Activated CD4-positive, alpha-beta T cell treated with anti-CD3 and anti-CD28 coated beads, Interleukin-2, amount 50 U/mL, for 48 hours (primary cell): Measurements from ENCODE around the gene RPS15.
"Not testable (repeated sequence)": the region's sequence is repeated elsewhere in the genome, so short reads cannot be mapped to it uniquely, and the experiment has no call there.

Experiments used
- DNase-seq, 2 experiments: peaks; one replicate each; pipeline ENCODE4 v3.0.0-alpha.2; 2020

Gene RPS15

GRCh38 chr19:1471010-1471514 is 32.9 kb downstream of the RPS15 start:
- peak in 1 of 2 experiments; percentile 54 for DNase-seq

GRCh38 chr19:1471515-1472160 is 33.4 kb downstream of the RPS15 start:
- no peak for DNase-seq

DNA sequence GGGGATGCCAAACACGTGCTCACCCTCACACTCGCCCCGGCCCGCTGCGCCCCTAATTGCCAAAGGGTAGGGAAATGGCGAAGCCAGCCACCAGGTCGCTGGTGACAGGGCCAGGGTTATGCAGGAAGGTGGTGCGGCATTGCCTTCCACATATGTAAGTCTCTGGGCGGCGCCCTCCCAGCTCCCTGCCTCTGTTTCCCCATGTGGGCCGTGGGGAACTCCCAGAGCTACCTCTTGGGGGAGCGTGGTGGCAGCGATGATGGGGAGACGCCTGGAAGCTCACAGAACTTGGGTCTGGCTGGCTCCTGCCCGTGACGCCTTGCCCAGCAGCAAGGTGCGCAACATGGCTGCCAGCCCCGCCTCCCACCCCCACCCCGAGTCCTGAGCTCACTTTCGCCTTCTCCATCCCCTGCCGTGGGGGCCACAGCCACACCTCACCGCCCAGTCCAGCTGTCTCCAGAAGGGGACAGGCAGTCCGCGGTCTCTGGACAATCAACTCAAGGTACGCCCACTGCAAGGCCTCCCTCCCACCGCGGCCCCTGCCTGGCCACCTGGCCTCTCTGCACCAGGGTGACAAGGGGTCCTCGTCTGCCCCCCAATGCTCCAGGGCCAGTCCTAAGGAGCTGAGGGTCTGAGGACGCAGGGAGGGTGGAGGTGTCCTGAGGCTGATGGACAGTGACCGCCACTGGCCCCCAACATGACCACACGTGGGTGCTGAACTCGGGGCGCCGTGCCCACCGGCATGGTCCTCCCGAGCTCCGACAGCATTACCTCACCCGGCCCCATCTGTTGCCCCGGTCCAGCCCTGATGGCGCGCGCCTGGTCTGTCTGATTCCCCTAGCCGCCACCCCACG is 34.3 kb downstream of the RPS15 start:
- no peak for DNase-seq

DNA sequence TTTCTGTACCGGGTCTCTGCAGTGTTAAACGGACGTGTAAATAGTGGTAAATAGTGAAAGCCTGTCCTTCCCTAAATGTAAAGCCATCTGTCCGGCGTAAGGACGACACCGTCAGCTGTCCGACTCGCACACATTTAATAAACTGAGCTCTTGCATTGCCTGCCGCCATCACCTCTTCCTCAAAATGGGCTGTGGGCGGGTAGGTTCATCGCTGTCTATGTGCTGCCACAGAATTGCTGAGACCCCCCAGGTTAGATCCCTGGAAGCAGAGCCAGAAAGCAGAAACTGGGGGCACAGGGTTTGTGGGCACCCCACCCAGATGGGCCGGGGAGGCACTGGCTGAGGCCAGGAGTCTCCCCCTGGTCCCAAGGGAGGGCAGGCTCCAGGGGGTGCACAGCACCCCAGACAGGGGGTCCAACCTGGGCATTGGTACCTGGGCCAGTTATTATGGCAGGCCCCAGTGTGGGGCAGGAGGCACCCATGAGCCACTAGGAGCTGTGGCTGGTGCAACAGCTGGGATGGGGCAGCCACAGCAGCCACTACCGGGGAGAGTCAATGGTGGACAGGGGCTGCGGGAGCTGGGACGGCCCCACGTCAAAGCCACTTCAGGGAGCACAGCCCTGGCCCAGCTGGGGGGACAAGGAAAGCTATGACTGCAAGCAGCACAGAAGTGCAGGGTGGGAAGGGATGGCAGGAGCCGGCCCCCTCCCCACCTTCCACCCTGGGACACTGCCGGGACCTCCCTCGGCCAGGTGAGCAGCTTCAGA is 35.1 kb downstream of the RPS15 start:
- no peak for DNase-seq

GRCh38 chr19:1474011-1474764 is 36.0 kb downstream of the RPS15 start:
- no peak for DNase-seq

GRCh38 chr19:1474765-1475351 is 36.7 kb downstream of the RPS15 start:
- DNase-seq, result no peak

DNA sequence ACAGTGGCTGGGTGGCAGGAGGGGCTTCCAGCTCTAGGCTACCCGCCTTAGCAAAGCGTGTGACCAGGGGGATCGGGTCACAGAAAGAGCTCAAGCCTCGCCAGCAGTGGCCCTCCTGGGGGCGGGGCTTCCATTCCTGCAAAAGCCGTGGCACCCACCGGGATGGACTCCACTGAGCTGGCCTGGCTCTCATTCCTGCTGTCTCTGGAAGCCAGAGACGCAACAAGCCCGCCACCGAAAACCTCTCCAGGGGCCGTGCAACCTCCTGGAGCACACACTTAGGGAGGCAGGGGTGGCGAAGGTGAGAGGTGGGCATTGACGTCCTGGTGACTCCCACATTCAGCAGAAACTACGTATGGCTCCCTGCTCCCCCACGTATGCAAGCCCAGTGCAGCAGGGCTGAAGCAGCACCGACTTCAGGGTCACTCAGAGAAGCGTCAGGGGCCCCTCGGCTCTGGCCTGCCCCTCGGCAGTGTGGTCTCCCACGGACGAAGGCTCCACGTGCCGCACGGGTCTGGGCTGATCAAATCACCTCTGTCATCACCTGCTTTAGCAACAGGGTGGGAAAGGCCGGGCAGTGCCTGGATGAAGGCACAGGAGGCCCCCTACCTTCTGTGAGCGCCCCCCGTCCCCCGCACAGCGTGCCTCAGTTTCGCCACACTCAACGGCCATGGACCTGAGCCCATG is 37.7 kb downstream of the RPS15 start:
- DNase-seq, result no peak

GRCh38 chr19:1477056-1477455 is 38.9 kb downstream of the RPS15 start:
- not testable (repeated sequence) for DNase-seq

DNA sequence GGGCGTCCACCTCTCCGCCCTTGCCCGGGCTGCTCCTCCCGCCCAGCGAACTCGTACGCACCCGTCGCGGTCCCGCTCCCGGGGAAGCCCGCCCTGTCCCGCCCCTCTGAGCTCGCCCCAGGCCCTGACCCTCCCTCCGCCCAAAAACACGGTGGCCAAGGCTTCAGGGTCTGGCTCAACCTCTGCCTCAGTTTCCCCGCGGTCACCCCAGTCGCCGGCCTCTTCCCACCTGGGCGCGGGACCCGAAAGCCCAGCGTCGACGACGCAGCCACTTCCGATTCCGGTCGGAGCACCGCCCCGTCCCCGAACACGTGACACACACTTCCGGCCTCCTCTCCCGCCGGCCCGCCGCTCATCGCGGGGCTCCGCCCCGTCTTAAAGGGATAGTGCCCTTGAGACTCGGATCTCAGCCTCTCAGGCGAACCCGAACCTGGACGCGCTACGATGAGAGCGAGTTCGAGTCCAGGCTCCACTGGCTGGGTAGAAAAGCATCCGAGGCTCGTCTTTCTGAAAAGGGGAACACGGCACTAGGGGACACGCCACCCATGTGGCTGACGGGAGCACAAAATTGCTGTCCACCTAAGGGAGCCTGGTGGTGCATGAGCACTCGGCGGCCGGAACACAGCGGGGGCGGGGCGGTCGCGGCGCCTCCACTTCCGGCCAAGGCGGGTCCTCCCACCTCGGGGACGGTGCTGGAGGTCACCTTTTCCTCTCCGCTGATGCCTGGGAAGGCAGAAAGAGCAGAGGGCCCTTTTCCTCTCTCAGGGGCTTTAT is 40.9 kb downstream of the RPS15 start, which contains the start of gene C19orf25:
Gene C19orf25, minus strand, starts transcription at position 282 of the 774 bp plus-strand sequence. CDS start 312 bp downstream, outside the sequence.
- DNase-seq, result peak; percentile 94

GRCh38 chr19:1481224-1481892 is 43.2 kb downstream of the RPS15 start:
- no peak for DNase-seq

DNA sequence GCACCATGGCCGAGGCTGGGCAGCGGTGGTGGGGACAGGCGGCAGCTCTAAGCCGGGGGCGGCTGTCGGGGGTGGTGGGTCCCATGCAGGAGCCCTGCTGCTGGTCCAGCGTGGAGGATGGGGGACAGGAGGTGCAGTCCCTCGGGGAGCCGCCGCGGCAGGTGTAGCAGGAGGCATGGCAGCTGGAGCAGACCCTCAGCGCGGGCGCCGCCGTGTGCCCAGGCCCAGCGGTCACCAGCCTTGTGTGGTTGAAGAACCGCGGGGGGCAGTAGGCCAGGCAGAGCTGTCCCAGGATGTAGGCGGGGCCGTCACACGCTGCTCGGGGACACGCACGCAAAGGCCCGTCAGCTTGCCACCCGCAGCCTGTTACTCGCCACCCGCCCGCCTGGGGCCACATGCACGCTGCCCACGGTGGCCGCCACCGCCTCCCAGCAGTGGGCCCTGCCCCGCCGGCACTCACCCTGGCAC is 43.7 kb downstream of the RPS15 start:
- no peak for DNase-seq

DNA sequence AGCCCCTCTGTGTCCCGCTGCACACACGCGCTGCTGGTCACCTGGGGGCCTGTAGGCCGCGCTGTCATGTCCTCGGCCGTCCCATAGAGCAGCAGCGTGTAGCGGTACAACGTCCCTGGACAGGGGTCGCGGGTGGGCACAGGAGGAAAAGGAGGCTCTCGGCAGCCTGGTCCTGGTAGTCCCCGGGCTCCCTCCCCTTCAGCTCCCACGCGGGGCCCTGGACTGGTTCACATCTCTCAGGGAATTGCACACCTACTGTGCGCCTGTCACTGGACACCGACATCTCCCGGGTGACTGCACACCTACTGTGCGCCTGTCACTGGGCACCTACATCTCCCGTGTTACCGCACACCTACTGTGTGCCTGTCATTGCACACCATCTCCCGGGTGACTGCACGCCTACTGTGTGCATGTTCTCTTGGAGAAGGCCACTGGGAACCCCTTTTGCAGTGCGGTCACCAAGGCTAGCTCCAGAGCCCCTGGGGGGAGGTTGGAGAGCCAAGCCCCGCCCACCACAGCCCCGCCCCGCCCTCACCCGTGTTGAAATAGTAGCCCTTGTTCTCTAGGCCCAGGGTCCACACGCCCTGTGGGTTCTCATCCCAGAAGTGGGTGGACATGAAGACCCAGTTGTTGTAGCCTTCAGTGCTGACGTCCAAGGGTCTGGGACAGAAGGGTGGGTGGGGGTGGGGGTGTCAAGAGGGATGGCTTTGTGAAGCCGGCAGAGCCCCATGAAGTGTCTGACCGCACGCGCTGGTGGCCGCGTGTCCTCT is 44.4 kb downstream of the RPS15 start:
- DNase-seq, result no peak

DNA sequence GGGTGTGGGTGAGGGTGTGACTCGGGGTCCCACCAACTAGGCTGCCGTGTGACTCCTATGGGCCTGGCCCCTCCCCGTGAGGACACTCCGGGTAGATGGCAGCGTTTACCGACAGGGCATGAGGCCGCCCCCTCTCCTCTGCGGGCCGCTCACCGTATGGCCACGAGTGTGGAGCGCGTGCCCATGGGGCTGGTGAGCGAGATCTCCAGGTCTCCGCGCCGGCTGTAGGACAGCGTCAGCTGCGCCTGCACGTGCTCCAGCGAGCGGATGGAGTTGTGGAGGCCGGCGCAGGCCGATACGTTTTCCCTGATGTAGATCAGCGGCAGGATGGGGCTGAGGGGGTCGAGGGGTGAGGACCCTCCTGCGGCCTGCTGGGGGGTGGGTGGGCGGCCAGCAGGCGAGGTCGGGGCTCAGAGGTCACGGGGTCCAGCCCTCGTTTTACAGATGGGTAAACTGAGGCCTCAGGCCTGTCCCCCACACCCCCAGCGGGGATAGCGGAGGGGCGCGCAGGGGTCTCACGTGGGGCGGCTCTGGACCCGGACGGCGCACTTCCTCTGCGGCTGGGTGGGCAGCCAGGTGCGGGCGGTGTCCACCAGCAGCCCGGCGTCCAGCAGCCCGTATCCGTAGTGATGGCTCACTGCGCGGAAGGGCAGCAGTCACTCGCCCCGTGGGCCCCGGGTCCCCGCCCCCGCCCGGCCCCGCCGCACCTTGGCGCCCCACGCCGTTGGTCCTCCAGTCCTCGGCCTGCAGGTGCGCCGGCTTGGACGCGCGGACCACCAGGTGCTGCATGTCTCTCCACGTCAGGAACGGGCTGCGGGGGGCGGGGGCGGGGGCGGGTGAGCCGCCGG is 45.2 kb downstream of the RPS15 start:
- DNase-seq, result no peak

- DNase-seq, result no peak
Observed at GRCh38 chr19:1483979-1484428, 45.8 kb downstream of the RPS15 start.

DNA sequence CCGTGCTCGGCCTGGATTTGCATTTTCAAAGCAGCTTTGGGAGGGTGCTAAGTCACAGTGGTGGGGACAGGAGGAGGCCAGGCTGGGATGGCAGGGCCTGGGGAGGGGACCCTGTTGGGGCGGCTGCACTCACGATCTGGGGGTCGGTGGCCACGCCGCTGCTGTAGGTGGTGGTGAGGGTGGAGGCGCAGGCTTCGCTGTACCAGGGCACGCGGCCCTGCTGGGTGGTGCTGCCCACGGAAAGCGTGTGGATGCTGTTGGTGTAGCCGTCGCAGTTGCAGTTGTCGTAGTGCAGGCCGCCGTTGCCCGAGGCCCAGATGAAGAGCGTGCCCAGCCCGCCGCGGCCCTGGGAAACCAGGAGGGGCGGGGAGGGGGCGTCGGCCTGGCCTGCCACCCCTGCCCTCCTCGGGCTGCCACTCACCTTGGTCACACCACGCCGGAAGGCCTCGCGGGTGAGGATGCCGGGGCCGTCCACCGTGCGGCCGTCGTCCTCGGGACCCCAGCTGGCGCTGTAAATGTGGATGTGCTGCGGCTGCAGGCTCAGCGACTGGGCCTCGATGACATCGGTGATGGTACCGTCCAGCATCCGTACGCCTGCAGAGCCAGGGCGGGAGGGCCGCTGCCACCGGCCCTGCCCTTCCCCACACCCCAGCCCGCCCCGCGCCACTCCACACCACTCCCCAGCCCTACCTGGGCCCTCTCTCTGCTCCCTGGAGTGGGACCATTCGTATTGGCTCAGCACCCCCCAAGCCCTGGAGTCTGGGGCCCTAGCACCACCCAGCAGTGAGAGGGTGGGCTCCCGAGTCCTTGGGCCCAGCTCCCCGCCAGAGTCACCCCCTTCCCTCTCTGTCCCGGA is 48.8 kb downstream of the RPS15 start:
- DNase-seq, result no peak

- no peak for DNase-seq
Observed at GRCh38 chr19:1487576-1488281, 49.5 kb downstream of the RPS15 start.

- no peak for DNase-seq
Observed at GRCh38 chr19:1488282-1488601, 50.0 kb downstream of the RPS15 start.
